HG02884 (cell line): Measurements from ENCODE around the gene JSRP1.

ENCODE experiments used
- ATAC-seq: cut with Tn5 transposase; IDR thresholded peaks from one replicate; pipeline ENCODE4 v1.9.1; 2021; ENCODE audit warnings: mild to moderate bottlenecking, moderate library complexity; ENCODE audit not compliant: unreplicated experiment

Gene JSRP1

DNA sequence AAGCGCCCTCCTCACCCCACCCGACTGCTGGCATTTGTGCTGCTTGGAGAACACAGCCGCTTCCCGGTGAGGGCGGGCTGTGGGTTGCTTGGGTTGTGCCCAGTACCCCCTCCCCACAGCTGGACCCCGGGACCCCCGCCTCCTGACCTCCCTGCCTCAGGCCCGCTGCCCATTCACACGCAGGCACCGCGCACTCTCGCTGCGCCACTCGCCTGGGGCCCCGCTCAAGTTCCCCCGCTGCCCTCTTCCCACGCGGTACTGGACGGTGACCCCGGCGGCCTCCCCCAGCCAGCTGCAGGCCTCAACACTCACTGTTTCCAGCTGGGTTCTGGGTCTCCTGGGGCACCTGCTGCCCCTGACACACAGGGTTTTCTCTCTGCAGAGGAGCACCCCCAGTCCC, 36.5 kb downstream of the JSRP1 start:
- no peak for ATAC-seq

DNA sequence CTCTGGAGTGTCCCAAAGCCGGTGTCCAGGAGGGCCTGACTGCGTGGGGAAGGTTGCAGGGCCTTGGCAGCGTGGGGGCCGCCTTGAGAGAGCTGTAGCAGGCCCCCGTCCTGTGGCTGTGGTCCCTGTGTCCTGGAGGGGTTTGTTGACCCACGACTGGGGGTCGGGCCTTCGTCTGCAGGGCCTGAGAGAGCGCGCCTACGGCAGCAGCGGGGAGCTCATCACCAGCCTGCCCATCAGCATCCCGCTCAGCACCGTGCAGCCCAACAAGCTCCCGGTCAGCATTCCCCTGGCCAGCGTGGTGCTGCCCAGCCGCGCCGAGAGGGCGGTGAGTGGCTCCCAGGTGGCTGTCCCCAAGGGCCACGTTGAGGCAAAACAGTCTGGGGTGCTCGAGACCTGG, 38.6 kb downstream of the JSRP1 start:
- ATAC-seq, result no peak

DNA sequence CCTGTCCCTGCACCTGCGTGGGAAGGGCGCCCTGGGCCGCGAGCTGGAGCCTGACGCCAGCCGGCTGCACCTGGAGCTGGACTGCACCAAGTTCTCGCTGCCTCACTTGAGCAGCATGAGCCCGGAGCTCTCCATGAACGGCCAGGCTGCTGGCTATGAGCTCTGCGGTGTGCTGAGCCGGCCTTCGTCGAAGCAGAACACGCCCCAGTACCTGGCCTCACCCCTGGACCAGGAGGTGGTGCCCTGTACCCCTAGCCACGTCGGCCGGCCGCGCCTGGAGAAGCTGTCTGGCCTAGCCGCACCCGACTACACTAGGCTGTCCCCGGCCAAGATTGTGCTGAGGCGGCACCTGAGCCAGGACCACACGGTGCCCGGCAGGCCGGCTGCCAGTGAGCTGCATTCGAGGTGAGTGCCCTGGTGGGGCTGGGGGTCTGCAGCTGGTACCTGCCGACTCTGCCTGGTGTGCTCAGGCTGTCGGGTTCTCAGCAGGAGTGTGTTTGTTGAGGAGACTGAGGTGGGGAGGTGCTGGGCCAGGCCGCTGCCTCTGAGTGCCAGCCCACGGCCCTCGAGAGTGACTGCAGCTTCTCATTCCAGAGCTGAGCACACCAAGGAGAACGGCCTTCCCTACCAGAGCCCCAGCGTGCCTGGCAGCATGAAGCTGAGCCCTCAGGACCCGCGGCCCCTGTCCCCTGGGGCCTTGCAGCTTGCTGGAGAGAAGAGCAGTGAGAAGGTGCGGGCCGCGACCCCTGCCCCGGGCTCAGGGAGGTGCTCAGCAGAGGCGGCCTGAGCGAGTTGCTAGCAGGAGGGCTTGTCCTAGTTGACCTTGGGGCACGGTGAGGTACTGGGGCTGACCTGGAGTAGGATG, 39.6 kb downstream of the JSRP1 start:
- no peak for ATAC-seq

DNA sequence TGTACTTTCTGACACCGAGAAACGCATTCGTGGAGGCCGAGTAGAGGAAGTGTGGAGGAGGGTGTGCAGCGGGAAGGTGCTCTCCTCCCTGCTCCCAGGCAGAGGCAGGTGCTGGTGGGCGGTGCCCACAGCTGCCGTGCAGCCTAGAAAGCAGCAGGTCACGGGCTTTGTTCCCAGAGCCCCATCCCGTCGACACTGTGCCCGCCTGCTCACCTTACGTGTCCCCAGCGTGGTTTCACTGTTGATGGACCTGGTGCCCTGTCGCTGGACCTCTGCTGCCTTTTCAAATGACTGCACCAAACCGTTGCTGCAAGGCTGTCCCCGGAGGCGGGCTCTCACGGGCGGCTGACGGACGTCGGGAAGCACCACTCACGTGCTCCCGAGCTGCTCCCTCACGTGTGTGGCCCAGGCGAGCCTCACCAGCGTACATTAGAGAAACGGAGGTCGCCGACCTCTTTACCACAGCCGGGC, 40.9 kb downstream of the JSRP1 start:
- no peak for ATAC-seq

DNA sequence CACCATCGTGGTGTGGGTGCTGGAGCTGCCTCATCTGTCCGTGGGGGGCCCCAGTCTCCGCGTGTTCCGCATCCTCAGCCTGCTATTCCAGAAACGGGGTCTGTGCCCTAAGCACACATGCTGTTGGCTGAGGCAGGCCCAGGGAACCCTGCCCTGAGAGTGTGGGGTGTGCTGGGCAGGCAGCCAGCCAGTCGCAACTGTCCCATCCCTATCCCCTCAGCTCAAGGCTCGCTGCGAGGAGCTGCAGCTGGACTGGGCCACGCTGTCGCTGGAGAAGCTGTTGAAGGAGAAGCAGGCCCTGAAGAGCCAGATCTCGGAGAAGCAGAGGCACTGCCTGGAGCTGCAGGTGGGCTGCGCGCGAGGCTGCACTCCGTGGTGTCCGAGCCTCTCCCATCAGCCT, 42.0 kb downstream of the JSRP1 start:
- no peak for ATAC-seq

DNA sequence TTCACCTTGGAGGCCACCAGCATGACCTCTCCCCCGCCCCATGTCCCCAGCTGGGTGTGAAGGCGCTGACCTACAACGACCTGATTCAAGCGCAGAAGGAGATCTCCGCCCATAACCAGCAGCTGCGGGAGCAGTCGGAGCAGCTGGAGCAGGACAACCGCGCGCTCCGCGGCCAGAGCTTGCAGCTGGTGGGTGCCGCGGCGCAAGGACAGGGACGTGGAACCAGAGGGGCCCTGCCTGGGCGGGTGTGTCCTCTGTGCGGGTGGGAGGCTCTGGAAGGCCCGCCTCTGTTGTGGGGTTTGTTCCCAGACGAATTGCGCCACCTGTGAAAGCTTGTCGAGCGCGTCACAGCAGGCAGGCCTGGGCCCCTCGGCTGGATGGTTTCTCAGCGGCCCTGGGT, 42.4 kb downstream of the JSRP1 start:
- no peak for ATAC-seq

DNA sequence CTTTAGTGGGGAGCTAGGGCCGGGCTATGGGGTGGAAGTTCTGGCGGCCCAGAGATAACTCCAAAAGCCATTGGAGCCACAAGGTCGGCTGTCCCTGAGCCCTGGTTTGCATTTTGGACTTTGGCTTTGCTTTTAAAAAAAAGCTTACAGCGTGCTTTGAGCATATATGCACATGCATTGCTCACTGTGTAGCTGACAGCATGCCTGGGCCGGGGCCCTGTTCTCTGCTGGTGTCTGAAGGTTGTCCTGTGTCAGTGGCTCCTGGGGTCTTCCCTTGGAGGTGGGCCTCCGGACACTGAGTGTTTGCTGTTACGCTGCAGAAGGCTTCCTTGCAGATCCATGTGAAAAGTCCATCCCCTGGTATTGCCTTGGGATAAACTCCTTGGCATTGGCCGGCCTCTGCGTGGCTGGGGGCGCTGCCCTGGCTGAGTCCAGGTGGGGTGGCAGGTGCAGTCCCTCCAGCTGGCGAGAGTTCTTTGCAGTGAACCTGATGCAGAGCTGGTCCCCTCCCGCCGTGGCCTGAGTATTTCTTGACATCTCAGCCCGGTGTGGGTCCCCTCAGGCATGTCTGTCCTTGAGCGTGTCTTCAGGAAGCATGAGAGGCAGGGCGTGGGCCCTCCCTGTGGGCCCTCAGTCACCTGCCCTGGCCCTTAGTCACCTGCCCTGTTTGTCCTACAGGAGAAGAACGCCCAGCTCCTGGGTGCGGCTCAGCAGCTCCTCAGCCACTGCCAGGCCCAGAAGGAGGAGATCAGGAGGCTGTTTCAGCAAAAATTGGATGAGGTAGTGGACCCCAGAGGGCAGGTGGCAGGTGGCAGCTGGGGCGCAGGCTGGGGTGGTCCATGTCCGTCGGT, 43.1 kb downstream of the JSRP1 start:
- no peak for ATAC-seq

DNA sequence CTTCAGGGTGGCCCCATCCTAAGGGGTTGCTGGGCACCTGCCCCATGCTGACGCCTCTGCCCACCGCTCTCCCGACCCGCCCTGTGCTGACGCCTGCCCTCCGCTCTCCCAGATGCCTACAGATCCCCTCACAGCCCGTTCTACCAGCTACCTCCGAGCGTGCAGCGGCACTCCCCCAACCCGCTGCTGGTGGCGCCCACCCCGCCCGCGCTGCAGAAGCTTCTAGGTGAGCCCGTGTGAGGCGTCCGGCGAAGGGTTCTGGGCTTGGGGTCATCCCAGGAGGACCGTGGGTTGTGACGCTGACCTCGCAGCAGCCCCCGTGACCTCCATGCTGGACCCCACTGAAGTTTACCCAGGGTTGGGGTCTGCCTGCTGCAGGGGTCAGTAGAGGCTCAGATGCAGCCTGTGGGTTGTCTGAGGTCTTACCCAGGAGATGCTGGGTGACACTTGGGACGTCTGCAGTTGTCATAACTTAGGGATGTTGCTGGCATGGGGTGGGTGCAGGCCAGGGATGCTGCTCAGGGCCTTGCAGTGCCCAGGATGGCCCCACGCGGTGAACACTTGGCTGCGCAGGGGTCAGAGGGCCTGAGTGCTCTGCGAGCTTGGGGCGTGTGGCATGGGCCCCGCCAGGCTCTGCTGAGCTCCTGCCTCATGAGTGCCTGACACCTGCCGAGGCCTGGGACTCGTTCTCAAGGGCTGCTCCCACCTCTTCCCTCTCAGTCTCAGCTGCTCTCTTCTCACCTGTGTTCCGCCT, 45.1 kb downstream of the JSRP1 start:
- no peak for ATAC-seq

DNA sequence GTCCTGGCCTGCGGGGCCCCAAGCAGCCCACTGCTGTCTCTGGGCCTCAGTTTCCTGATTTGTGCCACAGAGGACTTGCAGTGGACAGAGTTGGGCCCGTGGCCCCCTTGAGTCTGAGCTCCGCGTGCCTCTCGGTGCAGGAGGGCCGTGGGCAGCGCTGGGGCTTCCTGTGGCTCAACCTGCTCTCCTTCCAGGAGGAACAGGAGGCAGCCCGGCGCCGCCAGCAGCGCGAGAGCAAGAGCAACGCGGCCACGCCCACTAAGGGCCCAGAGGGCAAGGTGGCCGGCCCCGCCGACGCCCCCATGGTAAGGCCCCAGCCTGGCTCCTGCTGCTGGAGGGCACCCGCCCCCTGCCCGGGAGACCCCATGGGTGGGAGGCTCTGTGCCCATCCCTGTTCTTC, 46.0 kb downstream of the JSRP1 start:
- no peak for ATAC-seq

DNA sequence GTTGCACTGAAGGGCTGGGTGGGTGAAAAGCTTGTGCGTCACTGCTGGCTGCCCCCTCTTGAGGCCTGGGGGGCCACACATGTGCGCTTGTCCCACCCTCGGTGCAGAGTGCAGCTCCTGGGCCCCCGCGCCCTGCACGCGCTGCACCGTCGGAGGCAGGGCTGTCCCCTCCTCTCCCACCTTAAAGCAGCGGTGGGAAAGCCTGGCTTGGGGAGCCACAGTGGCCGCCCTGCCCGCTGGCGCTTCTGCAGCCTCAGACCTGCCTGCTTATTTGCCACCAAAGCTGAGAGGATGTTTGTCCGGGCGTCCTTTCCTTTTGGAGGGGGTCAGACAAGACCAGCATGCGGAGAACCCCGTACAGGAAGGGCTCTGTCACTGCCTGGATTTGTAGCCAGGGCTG, 46.8 kb downstream of the JSRP1 start:
- ATAC-seq, result no peak

DNA sequence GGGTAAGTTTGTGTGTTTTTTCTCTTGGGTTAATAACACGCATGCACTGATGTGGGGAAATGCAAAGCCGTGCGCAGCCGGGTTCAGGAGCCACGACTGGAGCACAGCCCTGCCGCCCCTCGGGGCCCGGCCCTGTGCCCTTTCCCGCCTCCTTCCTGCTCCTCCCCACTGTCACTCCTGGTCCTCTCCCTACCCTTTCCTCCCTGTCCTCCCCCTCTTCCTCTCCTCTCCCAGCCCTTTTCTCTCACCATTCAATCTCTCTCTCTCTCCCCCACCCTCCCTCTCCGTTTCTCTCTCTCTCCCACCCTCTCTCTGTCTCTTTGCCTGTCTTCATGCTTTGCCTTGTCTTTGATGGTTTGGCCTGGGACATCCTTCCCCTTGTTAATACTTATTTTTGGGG, 47.2 kb downstream of the JSRP1 start:
- ATAC-seq, result no peak

DNA sequence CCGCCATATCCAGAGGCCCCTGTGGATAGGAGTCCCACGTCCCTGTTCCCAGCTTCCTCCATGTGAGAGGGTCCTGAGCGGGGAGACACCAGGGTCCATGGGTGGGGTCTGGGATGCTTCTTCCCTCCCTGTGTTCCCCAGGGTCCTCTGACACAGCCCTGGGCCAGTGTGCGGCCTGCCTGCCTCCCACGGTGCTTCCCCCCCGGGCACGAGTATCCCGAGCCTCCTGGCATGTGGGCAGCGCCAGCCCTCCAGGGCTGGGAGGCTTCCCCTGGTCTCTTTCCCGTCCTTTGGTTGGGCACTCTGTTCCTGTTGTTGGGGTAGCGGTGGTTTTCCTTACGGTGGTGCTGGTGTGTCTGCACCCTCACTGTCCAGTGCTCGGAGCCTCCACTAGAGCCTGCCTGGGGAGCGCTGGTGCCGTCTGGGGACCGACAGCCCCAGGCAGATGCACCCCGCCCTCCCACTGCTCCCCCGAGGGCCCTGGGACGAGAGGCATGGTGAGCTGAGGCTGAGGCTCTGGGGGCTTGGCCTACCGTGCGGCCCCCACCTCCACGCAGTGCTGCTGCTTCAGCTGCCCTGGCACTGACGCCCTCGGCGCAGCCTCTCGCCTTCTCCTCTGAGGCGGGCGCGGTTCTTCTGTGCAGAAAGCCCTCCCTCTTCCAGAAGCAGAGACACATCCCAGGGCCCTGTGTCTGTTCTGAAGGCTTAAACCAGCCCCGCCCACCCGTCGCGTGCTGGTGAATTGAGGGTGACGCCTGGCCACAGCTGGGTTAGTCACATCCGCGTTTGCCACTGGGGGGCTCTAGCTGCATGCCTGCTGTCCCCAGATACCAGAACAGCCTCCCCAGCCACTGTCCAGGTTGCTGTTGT, 48.0 kb downstream of the JSRP1 start:
- no peak for ATAC-seq

DNA sequence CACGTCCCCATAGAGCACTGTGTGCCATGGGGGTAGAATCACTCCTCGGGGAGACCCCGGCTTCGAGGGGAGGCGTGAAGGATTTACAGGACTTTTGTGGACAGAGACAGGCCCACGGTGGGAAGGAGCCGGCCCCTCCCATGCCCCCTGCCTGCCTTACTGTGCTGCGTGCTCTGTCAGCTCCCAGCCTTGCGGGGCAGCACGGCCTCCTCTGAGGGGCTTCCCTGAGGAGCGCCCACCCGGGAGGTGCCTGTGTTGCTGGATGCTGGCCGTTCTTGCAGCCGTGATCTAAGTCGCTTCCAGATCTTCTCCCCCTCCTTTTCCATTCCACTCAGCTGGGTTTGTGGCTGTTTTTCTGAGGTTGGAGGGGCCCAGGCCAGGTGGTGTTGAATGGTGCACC, 49.2 kb downstream of the JSRP1 start:
- no peak for ATAC-seq

DNA sequence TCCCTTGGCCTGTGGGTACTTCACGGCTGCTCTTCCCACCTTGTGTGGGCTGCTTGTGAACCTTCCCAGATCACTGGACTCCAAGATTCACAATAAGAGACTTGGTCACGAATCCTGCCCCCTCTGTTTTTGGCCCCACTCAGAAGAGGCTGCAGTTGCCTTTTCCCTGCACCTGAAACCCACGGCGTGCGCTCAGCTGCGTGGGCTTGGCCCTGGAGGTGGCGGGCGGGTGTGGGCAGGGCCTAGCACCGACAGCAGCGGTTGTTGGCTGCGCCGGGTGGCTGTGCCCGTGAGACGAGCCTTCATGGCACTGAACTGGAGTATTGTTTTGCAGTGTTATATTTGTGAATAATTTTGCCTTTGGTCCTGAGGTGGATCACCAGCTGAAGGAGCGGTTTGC, 53.9 kb downstream of the JSRP1 start:
- no peak for ATAC-seq
